ENCODE results near the gene ATP2B3. TPM values are rescaled to one million over a fixed set of nuclear protein-coding genes. Genes with fewer than 3 reads are reported as not detected.

Gene ATP2B3
- total RNA-seq, 2 donors from 2014 or later = 0.85 TPM; not detected in 1

- no peak for TF ChIP-seq CTCF (IDR thresholded peaks at IDR 0.05)
- TF ChIP-seq POLR2AphosphoS5 (IDR thresholded peaks at IDR 0.05) = no peak
- TF ChIP-seq POLR2A (IDR thresholded peaks at IDR 0.05) = no peak
- intact Hi-C loops (cut with DNase I) = no loop called here
- Histone ChIP-seq H3K4me1 (replicated peaks) (no peaks in the 10 kb centered on the region), H3K36me3 (no peaks in the 10 kb centered on the region), H3K4me3 (no peak overlapping the region), H3K27ac (no peak overlapping the region), H3K9me3 (no peaks in the 10 kb centered on the region), H3K27me3 (replicated peaks; ENCODE audit: insufficient read depth) (no peaks in the 10 kb centered on the region)
- 85% methylated on average over 12 of the region's 12 CpGs for WGBS
- no peak for DNase-seq (ENCODE audit: low spot score)
Measured at GRCh38 chrX:153492543-153492942, 24.9 kb upstream of the ATP2B3 start.

- intact Hi-C loops (cut with DNase I) = no loop called here
- Histone ChIP-seq H3K4me3 (no peak overlapping the region), H3K27me3 (replicated peaks; ENCODE audit: insufficient read depth) (no peaks in the 10 kb centered on the region), H3K27ac (no peak overlapping the region), H3K9me3 (no peaks in the 10 kb centered on the region), H3K36me3 (no peaks in the 10 kb centered on the region), H3K4me1 (replicated peaks) (no peaks in the 10 kb centered on the region)
- TF ChIP-seq POLR2A (IDR thresholded peaks at IDR 0.05) (no peak), POLR2AphosphoS5 (IDR thresholded peaks at IDR 0.05) (no peak), CTCF (IDR thresholded peaks at IDR 0.05) (no peak)
- DNase-seq (ENCODE audit: low spot score) = no peak
- 88% methylated on average over 11 of the region's 11 CpGs for WGBS
Measured at GRCh38 chrX:153493085-153493484, 24.4 kb upstream of the ATP2B3 start.

- TF ChIP-seq POLR2AphosphoS5 (IDR thresholded peaks at IDR 0.05) = no peak
- TF ChIP-seq POLR2A (IDR thresholded peaks at IDR 0.05) = no peak
- no peak for TF ChIP-seq CTCF (IDR thresholded peaks at IDR 0.05)
- DNase-seq (ENCODE audit: low spot score) = no peak
- Histone ChIP-seq H3K9me3 (no peaks in the 10 kb centered on the region), H3K4me1 (replicated peaks) (no peaks in the 10 kb centered on the region), H3K27me3 (replicated peaks; ENCODE audit: insufficient read depth) (no peaks in the 10 kb centered on the region), H3K4me3 (no peak overlapping the region), H3K36me3 (no peaks in the 10 kb centered on the region), H3K27ac (peak overlapping the region in 1 of 2 donors; percentile 11)
- WGBS = 73% methylated on average over 12 of the region's 12 CpGs
- intact Hi-C loops (cut with DNase I) = no loop called here
Measured at GRCh38 chrX:153494061-153494460, 23.4 kb upstream of the ATP2B3 start.

- H3K9me3 ChIP-seq = no peaks in the 10 kb centered on the region
- TF ChIP-seq POLR2AphosphoS5 (IDR thresholded peaks at IDR 0.05) (no peak), CTCF (IDR thresholded peaks at IDR 0.05) (peak in 2 of 4 experiments; percentile 29 to 39), POLR2A (IDR thresholded peaks at IDR 0.05) (no peak)
- H3K4me1 ChIP-seq (replicated peaks) = no peaks in the 10 kb centered on the region
- 8% methylated on average over 24 of the region's 41 CpGs for WGBS
- DNase-seq (ENCODE audit: low spot score) = no peak
- H3K4me3 ChIP-seq = no peak within 1 kb of the TSS
- intact Hi-C loops (cut with DNase I) = no loop called here
- H3K27ac ChIP-seq = peak within 1 kb of the TSS in 1 of 2 donors; percentile 11
- no peaks in the 10 kb centered on the region for H3K27me3 ChIP-seq (replicated peaks; ENCODE audit: insufficient read depth)
- H3K36me3 ChIP-seq = no peaks in the 10 kb centered on the region
Measured at GRCh38 chrX:153494541-153495361, 22.7 kb upstream of the ATP2B3 start, which contains the start of gene BGN. TSS of gene BGN (plus strand) at chrX:153494980. CDS start at chrX:153504632, 9,652 bp downstream.

GRCh38 chrX:153495362-153495751 is 22.1 kb upstream of the ATP2B3 start:
- TF ChIP-seq POLR2AphosphoS5 (IDR thresholded peaks at IDR 0.05) (no peak), CTCF (IDR thresholded peaks at IDR 0.05) (no peak), POLR2A (IDR thresholded peaks at IDR 0.05) (no peak)
- no peaks in the 10 kb centered on the region for H3K27me3 ChIP-seq (replicated peaks; ENCODE audit: insufficient read depth)
- DNase-seq (ENCODE audit: low spot score) = no peak
- no peak overlapping the region for H3K4me3 ChIP-seq
- no peaks in the 10 kb centered on the region for H3K36me3 ChIP-seq
- no peak overlapping the region for H3K27ac ChIP-seq
- 10% methylated on average over 15 of the region's 17 CpGs for WGBS
- intact Hi-C loops (cut with DNase I) = no loop called here
- no peaks in the 10 kb centered on the region for H3K4me1 ChIP-seq (replicated peaks)
- no peaks in the 10 kb centered on the region for H3K9me3 ChIP-seq
